HEK293 (cell line): ENCODE results near the gene FSTL4.
A peak's percentile ranks its signal among the peaks of the same experiment; 100 is the strongest.

Source experiments
- CTCF ChIA-PET: fragments of 350-600 bp; formaldehyde crosslinking; extraction: SDS; loops from one replicate; lab custom pipeline; 2021; ENCODE audit warnings: antibody characterized with exemption; lab: Yijun Ruan, JAX
- POLR2A ChIA-PET: fragments of 300-600 bp; formaldehyde crosslinking; extraction: SDS; loops from one replicate; lab custom pipeline; 2020; ENCODE audit warnings: antibody characterized with exemption, inconsistent platforms; lab: Yijun Ruan, JAX
- H3K27ac ChIP-seq: fragments of 200-500 bp; sonication (Bioruptor generic); 2 replicates; pipeline ENCODE4 v1.5.1; 2014; ENCODE audit warnings: low read depth, low read length, control low read depth, inconsistent platforms; ENCODE audit errors: extremely low read depth
- H3K36me3 ChIP-seq, 2 experiments: fragments of 200-500 bp in 1 of 2; sonication (Bioruptor generic) in 1 of 2; 1 replicate in 1 of 2; 2 replicates in 1 of 2; pipeline ENCODE4 v1.5.1; 2014 to 2017; ENCODE audit warnings: inconsistent platforms in 2 of 2, low read length in 2 of 2; ENCODE audit not compliant: control insufficient read depth in 2 of 2, insufficient read depth in 1 of 2
- H3K4me1 ChIP-seq: fragments of 200-500 bp; sonication (Bioruptor generic); 2 replicates; pipeline ENCODE4 v1.5.1; 2014; ENCODE audit warnings: mild to moderate bottlenecking, low read length, inconsistent platforms; ENCODE audit not compliant: control insufficient read depth, insufficient read depth
- H3K4me3 ChIP-seq: 2 replicates; pipeline ENCODE4 v1.5.1; 2011; ENCODE audit warnings: low read depth, mild to moderate bottlenecking, control low read depth, low read length, moderate library complexity
- H3K9me3 ChIP-seq: fragments of 200-500 bp; sonication (Bioruptor generic); 2 replicates; pipeline ENCODE4 v1.5.1; 2014; ENCODE audit warnings: low read depth, low read length, inconsistent platforms; ENCODE audit not compliant: control insufficient read depth, insufficient read depth
- AEBP2 ChIP-seq: fragments of 450-650 bp; formaldehyde crosslinking; IDR thresholded peaks from 2 replicates; pipeline ENCODE4 v1.5.1; 2016; ENCODE audit warnings: missing biosample characterization, missing genetic modification characterization, borderline replicate concordance
- FEZF1 ChIP-seq: fragments of 450-650 bp; formaldehyde crosslinking; IDR thresholded peaks from 2 replicates; pipeline ENCODE4 v1.5.1; 2016; ENCODE audit warnings: missing biosample characterization, missing genetic modification characterization
- GLIS1 ChIP-seq: fragments of 450-650 bp; formaldehyde crosslinking; IDR thresholded peaks from 2 replicates; pipeline ENCODE4 v1.5.1; 2016; ENCODE audit warnings: missing biosample characterization, missing genetic modification characterization
- HIC1 ChIP-seq: fragments of 450-650 bp; formaldehyde crosslinking; IDR thresholded peaks from 2 replicates; pipeline ENCODE4 v1.5.1; 2016; ENCODE audit warnings: missing biosample characterization, missing genetic modification characterization
- KLF1 ChIP-seq: fragments of 450-650 bp; formaldehyde crosslinking; IDR thresholded peaks from 2 replicates; pipeline ENCODE4 v1.5.1; 2016; ENCODE audit warnings: missing biosample characterization, missing genetic modification characterization
- KLF10 ChIP-seq: fragments of 450-650 bp; IDR thresholded peaks from 2 replicates; pipeline ENCODE4 v1.5.1; 2018; ENCODE audit warnings: missing biosample characterization, mild to moderate bottlenecking, missing genetic modification characterization
- MZF1 ChIP-seq: fragments of 450-650 bp; formaldehyde crosslinking; IDR thresholded peaks from 2 replicates; pipeline ENCODE4 v1.5.1; 2017; ENCODE audit warnings: missing biosample characterization, missing genetic modification characterization, borderline replicate concordance
- SP3 ChIP-seq: fragments of 450-650 bp; formaldehyde crosslinking; IDR thresholded peaks from 2 replicates; pipeline ENCODE4 v1.5.1; 2016; ENCODE audit warnings: missing biosample characterization, missing genetic modification characterization
- TCF7L2 ChIP-seq: IDR thresholded peaks from 2 replicates; pipeline ENCODE4 v1.6.1; 2011; ENCODE audit warnings: low read depth, mild to moderate bottlenecking, inconsistent platforms, low read length, moderate library complexity, borderline replicate concordance
- ZBTB1 ChIP-seq: fragments of 450-650 bp; formaldehyde crosslinking; IDR thresholded peaks from 2 replicates; pipeline ENCODE4 v1.5.1; 2016; ENCODE audit warnings: missing biosample characterization, missing genetic modification characterization
- ZBTB21 ChIP-seq: fragments of 450-650 bp; formaldehyde crosslinking; IDR thresholded peaks from 2 replicates; pipeline ENCODE4 v1.5.1; 2017; ENCODE audit warnings: missing biosample characterization, missing genetic modification characterization
- ZFP3 ChIP-seq: fragments of 450-650 bp; formaldehyde crosslinking; IDR thresholded peaks from 2 replicates; pipeline ENCODE4 v1.5.1; 2016; ENCODE audit warnings: low read depth, missing biosample characterization, missing genetic modification characterization
- ZFP37 ChIP-seq: fragments of 450-650 bp; formaldehyde crosslinking; IDR thresholded peaks from 2 replicates; pipeline ENCODE4 v1.5.1; 2016; ENCODE audit warnings: missing biosample characterization, missing genetic modification characterization
- ZNF146 ChIP-seq: fragments of 450-650 bp; formaldehyde crosslinking; IDR thresholded peaks from 2 replicates; pipeline ENCODE4 v1.5.1; 2016; ENCODE audit warnings: missing biosample characterization, missing genetic modification characterization
- ZNF155 ChIP-seq: fragments of 450-650 bp; formaldehyde crosslinking; IDR thresholded peaks from 2 replicates; pipeline ENCODE4 v1.5.1; 2016; ENCODE audit warnings: missing biosample characterization, missing genetic modification characterization
- ZNF19 ChIP-seq: fragments of 450-650 bp; formaldehyde crosslinking; IDR thresholded peaks from 2 replicates; pipeline ENCODE4; 2016; ENCODE audit warnings: missing biosample characterization, missing genetic modification characterization, low read depth
- ZNF221 ChIP-seq: fragments of 450-650 bp; formaldehyde crosslinking; IDR thresholded peaks from 2 replicates; pipeline ENCODE4 v1.5.1; 2017; ENCODE audit warnings: missing biosample characterization, missing genetic modification characterization, borderline replicate concordance
- ZNF24 ChIP-seq: fragments of 450-650 bp; formaldehyde crosslinking; IDR thresholded peaks from 2 replicates; pipeline ENCODE4 v1.5.1; 2016; ENCODE audit warnings: missing biosample characterization, missing genetic modification characterization
- ZNF335 ChIP-seq: fragments of 450-650 bp; formaldehyde crosslinking; conservative IDR thresholded peaks from 2 replicates; pipeline ENCODE4 v1.5.1; 2016; ENCODE audit warnings: missing biosample characterization, missing genetic modification characterization
- ZNF354C ChIP-seq: fragments of 450-650 bp; formaldehyde crosslinking; IDR thresholded peaks from 2 replicates; pipeline ENCODE4 v1.5.1; 2016; ENCODE audit warnings: missing biosample characterization, missing genetic modification characterization, low read depth, borderline replicate concordance
- ZNF362 ChIP-seq: fragments of 450-650 bp; formaldehyde crosslinking; IDR thresholded peaks from 2 replicates; pipeline ENCODE4 v1.5.1; 2016; ENCODE audit warnings: missing biosample characterization, missing genetic modification characterization
- ZNF530 ChIP-seq: fragments of 450-650 bp; formaldehyde crosslinking; IDR thresholded peaks from 2 replicates; pipeline ENCODE4 v1.5.1; 2016; ENCODE audit warnings: low read depth, missing biosample characterization, missing genetic modification characterization
- ZNF560 ChIP-seq: fragments of 450-650 bp; formaldehyde crosslinking; IDR thresholded peaks from 2 replicates; pipeline ENCODE4 v1.5.1; 2017; ENCODE audit warnings: missing biosample characterization, missing genetic modification characterization, borderline replicate concordance
- ZNF585B ChIP-seq: fragments of 450-650 bp; formaldehyde crosslinking; IDR thresholded peaks from 2 replicates; pipeline ENCODE4 v1.5.1; 2016; ENCODE audit warnings: missing biosample characterization, missing genetic modification characterization
- ZNF596 ChIP-seq: fragments of 450-650 bp; IDR thresholded peaks from 2 replicates; pipeline ENCODE4 v1.5.0; 2018; ENCODE audit warnings: missing biosample characterization, mild to moderate bottlenecking, missing genetic modification characterization, moderate library complexity
- ZNF658 ChIP-seq: fragments of 450-650 bp; formaldehyde crosslinking; IDR thresholded peaks from 2 replicates; pipeline ENCODE4; 2016; ENCODE audit warnings: missing biosample characterization, missing genetic modification characterization
- ZNF747 ChIP-seq: fragments of 450-650 bp; formaldehyde crosslinking; IDR thresholded peaks from 2 replicates; pipeline ENCODE4 v1.5.1; 2016; ENCODE audit warnings: missing biosample characterization, missing genetic modification characterization
- ZNF76 ChIP-seq: fragments of 450-650 bp; formaldehyde crosslinking; IDR thresholded peaks from 2 replicates; pipeline ENCODE4; 2016; ENCODE audit warnings: low read depth, missing biosample characterization, missing genetic modification characterization, borderline replicate concordance
- ZNF776 ChIP-seq: fragments of 450-650 bp; formaldehyde crosslinking; IDR thresholded peaks from 2 replicates; pipeline ENCODE4 v1.5.0; 2017; ENCODE audit warnings: missing biosample characterization, missing genetic modification characterization, borderline replicate concordance
- ZNF777 ChIP-seq: fragments of 450-650 bp; formaldehyde crosslinking; IDR thresholded peaks from 2 replicates; pipeline ENCODE4 v1.5.1; 2017; ENCODE audit warnings: missing biosample characterization, missing genetic modification characterization, borderline replicate concordance
- ZNF791 ChIP-seq: fragments of 450-650 bp; formaldehyde crosslinking; IDR thresholded peaks from 2 replicates; pipeline ENCODE4 v1.5.1; 2016; ENCODE audit warnings: missing biosample characterization, missing genetic modification characterization
- ZNF830 ChIP-seq: fragments of 450-650 bp; IDR thresholded peaks from 2 replicates; pipeline ENCODE4 v1.5.0; 2018; ENCODE audit warnings: missing biosample characterization, missing genetic modification characterization, low read depth, mild to moderate bottlenecking, moderate library complexity
- ZSCAN30 ChIP-seq: fragments of 450-650 bp; IDR thresholded peaks from 2 replicates; pipeline ENCODE4 v1.5.1; 2018; ENCODE audit warnings: missing biosample characterization, mild to moderate bottlenecking, missing genetic modification characterization, moderate library complexity

Gene FSTL4

GRCh38 chr5:133494923-133495246 lies 117.5 kb downstream of the FSTL4 start (continued):
- TF ChIP-seq ZNF19 (tag by site-specific recombination) (no peak), ZNF146 (tag by site-specific recombination) (no peak), ZNF221 (tag by site-specific recombination) (no peak), ZNF596 (no peak)
- TF ChIP-seq, all 188 proteins: peak for 0

- Histone ChIP-seq H3K27ac (no peak overlapping the region), H3K4me3 (no peak overlapping the region), H3K36me3 (no peaks in the 10 kb centered on the region)
- TF ChIP-seq KLF10 (no peak), AEBP2 (tag by site-specific recombination) (no peak), ZSCAN30 (tag by site-specific recombination) (no peak), ZNF354C (tag by site-specific recombination) (no peak), TCF7L2 (no peak), ZNF76 (tag by site-specific recombination) (no peak), HIC1 (no peak), ZNF596 (no peak), ZFP3 (tag by site-specific recombination) (no peak), ZNF560 (no peak), ZNF530 (tag by site-specific recombination) (no peak), SP3 (tag by site-specific recombination) (no peak), ZNF791 (tag by site-specific recombination) (no peak), ZBTB21 (no peak), ZNF335 (tag by site-specific recombination) (no peak), ZNF830 (no peak), FEZF1 (tag by site-specific recombination) (no peak)
- TF ChIP-seq, all 188 proteins: peak for 0
- Histone ChIP-seq H3K9me3 (no peaks in the 10 kb centered on the region), H3K4me1 (no peaks in the 10 kb centered on the region)
- POLR2A ChIA-PET: no interaction called here
- CTCF ChIA-PET: no interaction called here
These were observed 118.0 kb downstream of the FSTL4 start for GRCh38 chr5:133494232-133494922.

- ChIA-PET POLR2A (no interaction called here), CTCF (interaction anchor here (0.5 to 1.3 kb wide), 7 partner anchors 25 to 961 kb away, joined by 3 to 4 read pairs (median 3); no protein-coding TSS in a partner anchor)
- Histone ChIP-seq H3K4me3 (no peak overlapping the region), H3K4me1 (no peaks in the 10 kb centered on the region), H3K27ac (no peak overlapping the region), H3K9me3 (no peaks in the 10 kb centered on the region), H3K36me3 (no peaks in the 10 kb centered on the region)
- no peak for TF ChIP-seq ZNF658 (tag by site-specific recombination)
- no peak for TF ChIP-seq GLIS1 (tag by site-specific recombination)
- TF ChIP-seq ZNF777 (tag by site-specific recombination): no peak
- no peak for TF ChIP-seq ZNF776 (tag by site-specific recombination)
- TF ChIP-seq ZBTB1: no peak
- TF ChIP-seq ZFP37: 0 out of 2 replicates have a peak, but pooled peaks have one; percentile 48
- TF ChIP-seq ZNF585B (tag by site-specific recombination): no peak
- no peak for TF ChIP-seq ZNF155 (tag by site-specific recombination)
- no peak for TF ChIP-seq ZNF24
- TF ChIP-seq KLF1 (tag by site-specific recombination): no peak
- TF ChIP-seq ZNF747 (tag by site-specific recombination): no peak
- TF ChIP-seq ZNF362 (tag by site-specific recombination): no peak
- TF ChIP-seq MZF1: no peak
These were observed 122.7 kb downstream of the FSTL4 start for GRCh38 chr5:133489632-133490031.
